OCI-LY1 (cell line): ENCODE measurements around the gene SLAIN1.

ENCODE experiments used
- CTCF ChIP-seq: fragments of 200-600 bp; sonication (generic), shearing (Covaris generic); IDR thresholded peaks from 2 replicates; pipeline ENCODE4 v1.5.1; 2017; ENCODE audit warnings: mild to moderate bottlenecking, antibody characterized with exemption, low read length, moderate library complexity, mixed read lengths
- EZH2 ChIP-seq: fragments of 200-600 bp; sonication (generic), shearing (Covaris generic); IDR thresholded peaks from 2 replicates; pipeline ENCODE4 v1.8.0; 2017; ENCODE audit warnings: borderline replicate concordance, mixed run types, mild to moderate bottlenecking, antibody characterized with exemption, low read length, moderate library complexity, mixed read lengths

- TF ChIP-seq CTCF: no peak
- no peak for TF ChIP-seq EZH2
Observed at GRCh38 chr13:77653301-77653700, 44.2 kb upstream of the SLAIN1 start.
